Heart left ventricle (tissue), 13 donors: ENCODE data around the gene ARHGEF28.

Experiments used
- POLR2A ChIP-seq, 2 donors: fragments of 450-650 bp; IDR thresholded peaks; one replicate each; pipeline ENCODE4 v1.6.1; 2017; ENCODE audit warnings: antibody characterized with exemption in 2 of 2, mild to moderate bottlenecking in 2 of 2, moderate library complexity in 2 of 2
- TF ChIP-seq, protein P1 (sequence below), 12 donors: fragments of 200-600 bp; sonication (generic) in 4 of 12; IDR thresholded peaks; one replicate each; pipeline versions ENCODE4 v1.5.0 to v1.8.0; 2018 to 2022; ENCODE audit warnings: antibody characterized with exemption in 12 of 12, mild to moderate bottlenecking in 5 of 12
- donor health status: ischemic (EF 13 %, LVEDD 7.1; RV severe dilation, severe dysfunction).
- donor health status: DM: no; HTN: yes; CAD: no.
- donor health status: DM: no; HTN: no; CAD: no.
- donor health status: ischemic (EF 25% LVEDD 6.9; RV normal size, moderate dysfunction).
- donor health status: ischemic (EF 25% LVEDD 5.7; RV mildly dilated, moderate dysfunction).
- donor health status: ischemic (EF 35%, LVEDD 5.7; RV mildly dilated, moderate dysfunction).
- donor health status: nonischemic (EF 11% LVEDD 7.7; RV severe dilation, severe dysfunction).
- donor health status: DM: yes; HTN: yes; CAD: no.
- donor health status: PGD.
- donor health status: ischemic (EF 29% LVEDD 5.4; RV normal size, mild dysfunction).
- donor health status: nonischemic (EF 23%, LVEDD 6.1; RV moderate dilation, normal function).

DNA sequence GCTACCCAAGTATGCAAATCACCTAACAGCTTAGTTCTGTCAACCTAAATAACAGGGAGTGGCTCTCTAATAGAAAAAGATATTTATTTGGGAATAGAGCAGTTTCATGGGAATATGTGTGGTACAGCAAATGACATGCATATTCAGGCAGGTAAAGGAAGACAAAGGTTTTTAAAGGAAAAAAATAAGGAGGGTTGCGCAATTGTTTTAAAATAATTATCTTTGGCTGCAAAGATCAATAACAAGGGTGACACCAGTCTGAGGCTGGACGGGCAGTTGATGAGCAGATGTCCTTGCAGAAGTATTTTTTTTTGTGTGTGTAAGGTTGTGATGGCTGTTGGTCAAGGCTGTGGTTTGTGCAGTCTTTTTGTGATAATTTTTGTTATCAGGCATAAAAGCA is 332.0 kb downstream of the ARHGEF28 start:
- no peak for TF ChIP-seq POLR2A (IDR thresholded peaks at IDR 0.05)
- TF ChIP-seq, protein P1, sequence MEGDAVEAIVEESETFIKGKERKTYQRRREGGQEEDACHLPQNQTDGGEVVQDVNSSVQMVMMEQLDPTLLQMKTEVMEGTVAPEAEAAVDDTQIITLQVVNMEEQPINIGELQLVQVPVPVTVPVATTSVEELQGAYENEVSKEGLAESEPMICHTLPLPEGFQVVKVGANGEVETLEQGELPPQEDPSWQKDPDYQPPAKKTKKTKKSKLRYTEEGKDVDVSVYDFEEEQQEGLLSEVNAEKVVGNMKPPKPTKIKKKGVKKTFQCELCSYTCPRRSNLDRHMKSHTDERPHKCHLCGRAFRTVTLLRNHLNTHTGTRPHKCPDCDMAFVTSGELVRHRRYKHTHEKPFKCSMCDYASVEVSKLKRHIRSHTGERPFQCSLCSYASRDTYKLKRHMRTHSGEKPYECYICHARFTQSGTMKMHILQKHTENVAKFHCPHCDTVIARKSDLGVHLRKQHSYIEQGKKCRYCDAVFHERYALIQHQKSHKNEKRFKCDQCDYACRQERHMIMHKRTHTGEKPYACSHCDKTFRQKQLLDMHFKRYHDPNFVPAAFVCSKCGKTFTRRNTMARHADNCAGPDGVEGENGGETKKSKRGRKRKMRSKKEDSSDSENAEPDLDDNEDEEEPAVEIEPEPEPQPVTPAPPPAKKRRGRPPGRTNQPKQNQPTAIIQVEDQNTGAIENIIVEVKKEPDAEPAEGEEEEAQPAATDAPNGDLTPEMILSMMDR (IDR thresholded peaks at IDR 0.05) = no peak
